Upper lobe of left lung (tissue), 4 donors: ENCODE measurements around the gene AMER2.

Experiments
- EP300 ChIP-seq, 4 donors: sonication (generic); formaldehyde crosslinking; IDR thresholded peaks; one replicate each; pipeline ENCODE4 v1.5.1; 2017; ENCODE audit warnings: antibody characterized with exemption in 4 of 4, control low read depth in 2 of 4
- POLR2AphosphoS5 ChIP-seq, 2 donors: sonication (generic); formaldehyde crosslinking; IDR thresholded peaks; one replicate each; pipeline ENCODE4 v1.5.1; 2017; ENCODE audit warnings: antibody characterized with exemption in 2 of 2

DNA sequence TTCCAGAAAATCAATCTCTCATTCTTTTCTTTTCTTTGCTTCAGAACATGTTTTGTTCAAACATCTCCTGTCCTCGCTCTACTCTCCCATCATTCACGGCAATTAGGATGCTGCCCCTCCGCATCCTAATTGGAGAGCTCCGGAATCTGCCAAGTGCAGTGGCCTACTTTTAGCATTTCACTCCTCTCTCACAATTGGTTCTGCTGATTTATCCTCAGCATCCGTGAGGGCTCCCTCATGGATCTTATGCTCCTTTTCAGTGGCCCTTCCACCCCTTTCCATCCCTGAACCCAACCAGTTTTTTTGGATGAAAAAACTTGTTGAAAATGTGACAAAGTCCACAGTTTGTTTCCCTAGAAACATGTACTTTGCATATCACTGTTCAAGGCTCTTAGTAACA lies 22.4 kb downstream of the AMER2 start:
- TF ChIP-seq POLR2AphosphoS5 (IDR thresholded peaks at IDR 0.05) = no peak
- no peak for TF ChIP-seq EP300 (IDR thresholded peaks at IDR 0.05)
